ENCODE data around the gene ST3GAL2. TPM values are rescaled to one million over a fixed set of nuclear protein-coding genes. Genes with fewer than 3 reads are reported as not detected.

Gene ST3GAL2
- polyA plus RNA-seq, 1 experiment = 12.4 TPM

DNA sequence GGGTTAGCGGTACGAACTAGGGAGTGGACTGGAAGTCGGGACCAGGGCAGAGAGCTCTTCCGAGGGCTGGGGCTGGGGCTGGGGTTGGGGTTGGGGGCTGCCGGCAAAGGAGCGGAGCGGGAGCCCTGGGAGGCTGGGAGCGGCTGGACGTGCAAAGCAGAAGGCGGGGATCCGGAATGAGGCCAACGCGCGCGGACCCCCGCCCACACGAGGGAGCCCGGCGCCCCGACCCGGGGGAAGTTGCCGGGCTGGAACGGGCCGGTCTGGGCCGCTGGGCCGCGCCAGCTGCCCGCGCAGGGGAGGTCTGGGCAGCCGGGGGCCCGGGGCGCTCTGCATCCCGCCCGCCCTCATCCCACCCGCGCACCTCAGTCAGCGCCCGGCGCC, 323 bp downstream of the ST3GAL2 start:
- DNase-seq (ENCODE audit: low read depth, low spot score) = no peak
- Histone ChIP-seq H3K27me3 (ENCODE audit: control insufficient read depth, insufficient read depth, low read length) (no peaks in the 10 kb centered on the region), H3K4me3 (ENCODE audit: low read depth, low read length) (peak overlapping the region; percentile 72), H3K9me3 (ENCODE audit: control insufficient read depth, insufficient read depth, low read length) (no peaks in the 10 kb centered on the region), H3K27ac (ENCODE audit: low read depth, low read length) (peak overlapping the region; percentile 4)
- POLR2A ChIA-PET = interaction anchor here (2.4 to 3.0 kb wide), 2 partner anchors 11 to 58 kb away, joined by 12 to 31 read pairs; no protein-coding TSS in a partner anchor
- CTCF ChIA-PET = interaction anchor here (1.0 to 1.2 kb wide), 2 partner anchors 15 to 332 kb away, joined by 3 read pairs; no protein-coding TSS in a partner anchor
- TF ChIP-seq, protein P1, sequence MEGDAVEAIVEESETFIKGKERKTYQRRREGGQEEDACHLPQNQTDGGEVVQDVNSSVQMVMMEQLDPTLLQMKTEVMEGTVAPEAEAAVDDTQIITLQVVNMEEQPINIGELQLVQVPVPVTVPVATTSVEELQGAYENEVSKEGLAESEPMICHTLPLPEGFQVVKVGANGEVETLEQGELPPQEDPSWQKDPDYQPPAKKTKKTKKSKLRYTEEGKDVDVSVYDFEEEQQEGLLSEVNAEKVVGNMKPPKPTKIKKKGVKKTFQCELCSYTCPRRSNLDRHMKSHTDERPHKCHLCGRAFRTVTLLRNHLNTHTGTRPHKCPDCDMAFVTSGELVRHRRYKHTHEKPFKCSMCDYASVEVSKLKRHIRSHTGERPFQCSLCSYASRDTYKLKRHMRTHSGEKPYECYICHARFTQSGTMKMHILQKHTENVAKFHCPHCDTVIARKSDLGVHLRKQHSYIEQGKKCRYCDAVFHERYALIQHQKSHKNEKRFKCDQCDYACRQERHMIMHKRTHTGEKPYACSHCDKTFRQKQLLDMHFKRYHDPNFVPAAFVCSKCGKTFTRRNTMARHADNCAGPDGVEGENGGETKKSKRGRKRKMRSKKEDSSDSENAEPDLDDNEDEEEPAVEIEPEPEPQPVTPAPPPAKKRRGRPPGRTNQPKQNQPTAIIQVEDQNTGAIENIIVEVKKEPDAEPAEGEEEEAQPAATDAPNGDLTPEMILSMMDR (IDR thresholded peaks at IDR 0.05; ENCODE audit: low read depth, low read length) = no peak

DNA sequence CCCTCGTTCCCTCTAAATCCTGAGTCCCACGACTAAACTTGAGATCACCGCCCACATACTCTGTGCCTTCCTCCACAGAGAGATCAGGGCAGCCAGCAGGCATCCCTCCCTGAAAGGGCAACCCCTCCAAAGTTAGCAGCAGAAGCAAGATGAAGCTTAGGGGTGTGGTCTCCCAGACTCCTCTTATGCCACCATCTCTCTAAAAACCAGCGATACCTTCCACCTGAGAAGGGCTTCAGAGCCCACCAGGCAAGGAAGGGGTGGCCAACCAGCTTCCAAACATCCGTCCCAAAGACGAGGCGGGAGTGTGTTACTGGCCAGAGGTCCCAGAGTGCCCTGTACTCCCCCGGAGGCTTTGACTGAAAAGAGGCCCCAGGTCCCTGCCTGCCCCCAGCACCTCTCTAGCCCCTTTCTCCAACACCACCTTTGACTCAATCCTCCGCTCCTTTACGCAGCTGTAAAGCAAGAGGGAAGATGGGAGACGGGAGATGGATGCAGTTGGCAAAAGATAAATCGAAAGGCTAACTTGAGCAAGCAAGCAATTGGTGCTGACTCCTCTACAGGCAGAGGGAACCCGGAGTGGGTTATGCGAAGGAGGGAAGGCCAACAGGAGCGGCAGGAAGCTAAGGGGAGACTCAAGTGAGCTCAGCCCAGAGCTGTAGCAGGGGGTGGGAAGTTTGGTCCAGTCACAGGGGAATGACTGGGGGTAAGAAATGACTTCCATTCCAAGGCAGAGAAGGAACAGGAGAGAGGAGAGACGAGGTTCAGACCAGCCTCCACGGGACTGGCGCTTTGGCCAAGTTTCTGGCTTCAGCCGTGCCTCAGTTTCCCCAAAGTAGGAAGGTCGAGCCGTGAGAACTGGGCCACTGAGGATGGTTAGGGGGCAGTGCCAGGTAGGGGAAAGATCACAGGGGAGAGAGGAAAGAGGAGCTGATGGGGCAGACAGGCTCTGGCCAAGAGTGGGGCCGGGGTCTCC, 1.0 kb downstream of the ST3GAL2 start:
- POLR2A ChIA-PET = interaction anchor here (2.4 to 3.0 kb wide), 2 partner anchors 10 to 57 kb away, joined by 12 to 31 read pairs; no protein-coding TSS in a partner anchor
- no peak for DNase-seq (ENCODE audit: low read depth, low spot score)
- CTCF ChIA-PET = interaction anchor here (1.0 to 1.2 kb wide), 2 partner anchors 16 to 333 kb away, joined by 3 read pairs; no protein-coding TSS in a partner anchor
- TF ChIP-seq, protein P1 (IDR thresholded peaks at IDR 0.05; ENCODE audit: low read depth, low read length) = no peak
- H3K27me3 ChIP-seq (ENCODE audit: control insufficient read depth, insufficient read depth, low read length) = no peaks in the 10 kb centered on the region
- H3K27ac ChIP-seq (ENCODE audit: low read depth, low read length) = peak overlapping the region; percentile 73
- H3K4me3 ChIP-seq (ENCODE audit: low read depth, low read length) = peak overlapping the region; percentile 72
- H3K9me3 ChIP-seq (ENCODE audit: control insufficient read depth, insufficient read depth, low read length) = no peaks in the 10 kb centered on the region

DNA sequence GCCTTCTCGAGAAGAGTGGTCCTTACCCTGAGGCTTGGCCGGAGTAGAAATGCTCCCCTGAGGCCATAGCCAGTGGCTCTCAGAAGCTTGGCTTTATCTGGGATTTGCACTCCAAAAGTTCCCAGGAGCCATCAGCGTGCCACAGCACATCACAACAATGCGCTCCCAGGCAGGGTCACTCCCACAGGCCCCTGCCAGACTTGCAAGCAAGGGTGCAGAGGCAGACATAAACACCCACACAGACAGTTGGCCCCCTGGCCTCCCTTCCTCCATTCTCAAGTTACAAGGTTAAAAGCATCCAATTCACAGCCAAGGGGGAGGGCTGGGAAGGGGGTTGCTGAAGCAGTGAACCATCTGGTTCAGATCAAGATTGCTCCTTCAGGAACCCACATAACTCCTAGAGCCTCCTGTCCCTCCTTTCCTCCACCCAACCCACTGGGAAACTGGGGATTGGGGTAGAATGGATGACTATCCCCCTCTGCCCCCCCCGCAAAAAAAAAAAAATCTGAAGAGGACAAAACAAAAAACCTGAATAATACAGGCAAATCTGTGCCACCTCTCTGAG, 1.8 kb downstream of the ST3GAL2 start:
- no peaks in the 10 kb centered on the region for H3K9me3 ChIP-seq (ENCODE audit: control insufficient read depth, insufficient read depth, low read length)
- H3K27ac ChIP-seq (ENCODE audit: low read depth, low read length) = peak overlapping the region; percentile 73
- POLR2A ChIA-PET = interaction anchor here (2.4 to 3.0 kb wide), 2 partner anchors 9 to 56 kb away, joined by 12 to 31 read pairs; no protein-coding TSS in a partner anchor
- peak overlapping the region; percentile 72 for H3K4me3 ChIP-seq (ENCODE audit: low read depth, low read length)
- TF ChIP-seq, protein P1 (IDR thresholded peaks at IDR 0.05; ENCODE audit: low read depth, low read length) = no peak
- CTCF ChIA-PET = no interaction called here
- H3K27me3 ChIP-seq (ENCODE audit: control insufficient read depth, insufficient read depth, low read length) = no peaks in the 10 kb centered on the region
- DNase-seq (ENCODE audit: low read depth, low spot score) = peak; percentile 77

DNA sequence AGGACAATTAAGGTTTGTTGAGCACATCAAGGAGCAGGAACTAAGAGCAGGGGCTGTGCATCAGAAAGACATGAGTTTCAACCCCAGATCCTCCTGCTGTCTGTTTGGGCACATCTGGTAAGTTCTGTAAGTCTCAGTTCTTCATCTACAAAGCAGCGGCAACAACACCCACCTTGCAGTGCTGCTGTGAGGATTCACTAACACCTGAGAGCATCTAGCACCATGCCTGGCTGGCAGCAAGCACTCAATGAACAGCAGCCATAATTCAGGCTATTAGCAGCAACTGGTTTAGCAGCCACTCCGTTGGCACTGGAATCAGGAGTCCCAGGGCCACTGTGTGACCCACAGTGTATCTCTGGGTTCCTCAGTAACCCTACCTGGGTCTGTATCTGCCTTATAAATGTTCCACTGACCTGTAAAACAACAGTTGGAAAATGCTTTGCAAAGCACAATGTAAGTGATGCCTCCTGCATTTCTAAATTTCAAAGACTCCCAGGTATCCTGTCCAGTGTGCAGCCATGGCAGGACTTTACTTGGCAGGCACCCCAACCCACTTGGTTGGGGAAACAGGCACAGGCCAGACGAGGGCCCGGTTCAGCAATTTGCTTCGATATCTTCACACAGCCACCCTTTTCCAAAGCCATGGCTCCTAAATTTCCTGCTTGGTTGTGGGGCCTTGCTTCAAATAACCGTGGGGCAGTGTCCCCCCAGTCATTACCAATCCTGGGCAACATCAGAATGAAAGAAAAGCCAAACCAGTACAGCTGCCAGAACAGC, 4.2 kb downstream of the ST3GAL2 start:
- Histone ChIP-seq H3K27ac (ENCODE audit: low read depth, low read length) (no peak overlapping the region), H3K27me3 (ENCODE audit: control insufficient read depth, insufficient read depth, low read length) (no peaks in the 10 kb centered on the region), H3K4me3 (ENCODE audit: low read depth, low read length) (no peak overlapping the region), H3K9me3 (ENCODE audit: control insufficient read depth, insufficient read depth, low read length) (no peaks in the 10 kb centered on the region)
- TF ChIP-seq, protein P1 (IDR thresholded peaks at IDR 0.05; ENCODE audit: low read depth, low read length) = no peak
- no peak for DNase-seq (ENCODE audit: low read depth, low spot score)
- POLR2A ChIA-PET = interaction anchor here (3.3 kb wide), 1 partner anchor 54 kb away, joined by 15 read pairs; no protein-coding TSS in a partner anchor
- CTCF ChIA-PET = no interaction called here

Data from AG04450 (cell line).